Aorta (tissue), 5 donors: Measurements from ENCODE around the gene ENC1. TPM values are rescaled to one million over a fixed set of nuclear protein-coding genes. Genes with fewer than 3 reads are reported as not detected.

Experiments
- ATAC-seq: fragments of 200-7000 bp; cut with Tn5 transposase; one replicate; pipeline ENCODE4 v1.9.1; 2022; ENCODE audit warnings: moderate library complexity; ENCODE audit not compliant: low FRiP score
- DNase-seq, 2 donors: peaks; one replicate each; pipeline ENCODE4 v3.0.0-alpha.2; 2020
- H3K27ac ChIP-seq, 2 donors: one replicate each; pipeline ENCODE4 v1.5.1; 2013; ENCODE audit warnings: low read length in 2 of 2, mild to moderate bottlenecking in 2 of 2, moderate library complexity in 2 of 2, control low read depth in 1 of 2, inconsistent platforms in 1 of 2, low read depth in 1 of 2
- H3K27me3 ChIP-seq, 2 donors: one replicate each; pipeline ENCODE4 v1.6.1; 2013; ENCODE audit warnings: control low read depth in 1 of 2, low read length in 1 of 2, mild to moderate bottlenecking in 1 of 2, moderate library complexity in 1 of 2; ENCODE audit not compliant: insufficient read depth in 2 of 2, control insufficient read depth in 1 of 2
- H3K36me3 ChIP-seq, 2 donors: one replicate each; pipeline ENCODE4 v1.6.1; 2013; ENCODE audit warnings: control low read depth in 1 of 2, low read length in 1 of 2, mild to moderate bottlenecking in 1 of 2; ENCODE audit not compliant: insufficient read depth in 2 of 2, control insufficient read depth in 1 of 2
- H3K4me1 ChIP-seq, 2 donors: one replicate each; pipeline ENCODE4 v1.6.1; 2013; ENCODE audit warnings: low read length in 2 of 2, control low read depth in 1 of 2, mild to moderate bottlenecking in 1 of 2, moderate library complexity in 1 of 2; ENCODE audit not compliant: insufficient read depth in 2 of 2, control insufficient read depth in 1 of 2
- H3K4me3 ChIP-seq, 2 donors: one replicate each; pipeline ENCODE4 v1.5.1; 2013; ENCODE audit warnings: low read length in 2 of 2, control low read depth in 1 of 2, mild to moderate bottlenecking in 1 of 2
- H3K9me3 ChIP-seq: one replicate; pipeline ENCODE4 v1.6.1; 2013; ENCODE audit warnings: mild to moderate bottlenecking, low read length; ENCODE audit not compliant: control insufficient read depth
- WGBS, 2 donors: extraction: QIAGEN DNeasy Blood & Tissue Kit; methylation state at CpG; one replicate each; pipeline ENCODE4 v1.1.7; 2013; 5-methylcytosine and 5-hydroxymethylcytosine counted together
- intact Hi-C, 2 donors: fragments of 100-400 bp; cut with DNase I; formaldehyde crosslinking; loops; one replicate each; pipeline versions ENCODE4 v1.14.2 to v1.15.0; 2022
- polyA plus RNA-seq, 2 donors: library from polyadenylated mRNA; stranded (reverse); fragments of 200-250 nt; gene quantifications; one replicate each; pipeline ENCODE4 v1.2.3, GENCODE V29; 2013
- total RNA-seq, 2 donors: library from RNA; stranded (reverse); fragmentation: NEBNext Ultra II Directional; extraction: Animal tissue kit (Norgen Biotek cat#: 25700); gene quantifications; one replicate each; pipeline ENCODE4 v1.2.1, GENCODE V29; 2021
- donor health status: healthy with polysubstance abuse.
- donor health status: Bipolar disorder and iron deficiency.
- donor health status: DM: no; HTN: no; CAD: no.
- donor health status: DM: no; HTN: no; CAD: no.
- donor health status: DM: yes; HTN: yes; CAD: no.

ENC1 gene
- total and polyA plus RNA-seq, 4 donors: 2.1 to 10.6 (median 3.8) TPM

- DNase-seq (peak; percentile 73 to 84), ATAC-seq (peak; percentile 70)
- no peaks in the 10 kb centered on the region for H3K36me3 ChIP-seq
- H3K9me3 ChIP-seq: no peaks in the 10 kb centered on the region
- H3K4me1 ChIP-seq: no peaks in the 10 kb centered on the region
- H3K4me3 ChIP-seq: peak overlapping the region; percentile 30 to 54
- intact Hi-C loops: loop anchor here in 1 of 2 donors (5.0 to 10.0 kb wide), 4 partner anchors 105 to 655 kb away; no protein-coding TSS in a partner anchor
- H3K27ac ChIP-seq: no peak overlapping the region
- no peaks in the 10 kb centered on the region for H3K27me3 ChIP-seq
- 0% methylated on average over 55 to 57 of the region's 57 CpGs for WGBS, 2 donors
Observed at GRCh38 chr5:74639807-74640449, 600 bp downstream of the ENC1 start.

- Histone ChIP-seq H3K9me3 (no peaks in the 10 kb centered on the region), H3K4me1 (no peaks in the 10 kb centered on the region), H3K27ac (no peak overlapping the region), H3K27me3 (no peaks in the 10 kb centered on the region), H3K4me3 (peak overlapping the region in 1 of 2 donors; percentile 54), H3K36me3 (no peaks in the 10 kb centered on the region)
- ATAC-seq (no peak), DNase-seq (no peak)
- intact Hi-C loops: loop anchor here in 1 of 2 donors (10.0 kb wide), 1 partner anchor 104 kb away; no protein-coding TSS in a partner anchor
- WGBS, 2 donors: 13 to 14% methylated on average over 10 of the region's 10 CpGs
Observed at GRCh38 chr5:74638970-74639806, 1.3 kb downstream of the ENC1 start.

- Histone ChIP-seq H3K4me3 (no peak overlapping the region), H3K9me3 (no peaks in the 10 kb centered on the region), H3K36me3 (no peaks in the 10 kb centered on the region), H3K27ac (no peak overlapping the region), H3K4me1 (no peaks in the 10 kb centered on the region), H3K27me3 (no peaks in the 10 kb centered on the region)
- no peak for DNase-seq
- intact Hi-C loops: loop anchor here in 1 of 2 donors (10.0 kb wide), 1 partner anchor 104 kb away; no protein-coding TSS in a partner anchor
- no peak for ATAC-seq
- 88 to 97% methylated on average over 1 of the region's 1 CpG for WGBS, 2 donors
Observed at GRCh38 chr5:74638544-74638969, 2.0 kb downstream of the ENC1 start.

- no peaks in the 10 kb centered on the region for H3K27me3 ChIP-seq
- ATAC-seq (no peak), DNase-seq (no peak)
- H3K9me3 ChIP-seq: no peaks in the 10 kb centered on the region
- no peaks in the 10 kb centered on the region for H3K4me1 ChIP-seq
- H3K4me3 ChIP-seq: no peak overlapping the region
- 90 to 95% methylated on average over 4 of the region's 4 CpGs for WGBS, 2 donors
- intact Hi-C loops: loop anchor here in 1 of 2 donors (10.0 kb wide), 1 partner anchor 102 kb away; no protein-coding TSS in a partner anchor
- no peaks in the 10 kb centered on the region for H3K36me3 ChIP-seq
- no peak overlapping the region for H3K27ac ChIP-seq
Observed at GRCh38 chr5:74636552-74636951, 4.0 kb downstream of the ENC1 start.

GRCh38 chr5:74636149-74636548, 4.4 kb downstream of the ENC1 start:
- 91 to 97% methylated on average over 12 of the region's 12 CpGs for WGBS, 2 donors
- H3K9me3 ChIP-seq: no peaks in the 10 kb centered on the region
- no peaks in the 10 kb centered on the region for H3K4me1 ChIP-seq
- no peak overlapping the region for H3K4me3 ChIP-seq
- H3K27me3 ChIP-seq: no peaks in the 10 kb centered on the region
- no peaks in the 10 kb centered on the region for H3K36me3 ChIP-seq
- DNase-seq (no peak), ATAC-seq (no peak)
- no peak overlapping the region for H3K27ac ChIP-seq
- intact Hi-C loops: loop anchor here in 1 of 2 donors (10.0 kb wide), 1 partner anchor 101 kb away; no protein-coding TSS in a partner anchor

- 95 to 96% methylated on average over 16 of the region's 16 CpGs for WGBS, 2 donors
- no peak overlapping the region for H3K4me3 ChIP-seq
- no peaks in the 10 kb centered on the region for H3K36me3 ChIP-seq
- no peak for DNase-seq
- H3K4me1 ChIP-seq: no peaks in the 10 kb centered on the region
- H3K27me3 ChIP-seq: no peaks in the 10 kb centered on the region
- H3K9me3 ChIP-seq: no peaks in the 10 kb centered on the region
- no peak for ATAC-seq
- intact Hi-C loops: loop anchor here in 1 of 2 donors (10.0 kb wide), 1 partner anchor 100 kb away; no protein-coding TSS in a partner anchor
- no peak overlapping the region for H3K27ac ChIP-seq
Observed at GRCh38 chr5:74634611-74635286, 5.8 kb downstream of the ENC1 start.

GRCh38 chr5:74633695-74634094, 6.8 kb downstream of the ENC1 start:
- H3K4me1 ChIP-seq: no peaks in the 10 kb centered on the region
- no peaks in the 10 kb centered on the region for H3K36me3 ChIP-seq
- 84 to 91% methylated on average over 9 of the region's 9 CpGs for WGBS, 2 donors
- H3K4me3 ChIP-seq: no peak overlapping the region
- H3K27me3 ChIP-seq: no peaks in the 10 kb centered on the region
- no peak overlapping the region for H3K27ac ChIP-seq
- H3K9me3 ChIP-seq: no peaks in the 10 kb centered on the region
- ATAC-seq (no peak), DNase-seq (no peak)
- intact Hi-C loops: loop anchor here in 1 of 2 donors (10.0 kb wide), 1 partner anchor 99 kb away; no protein-coding TSS in a partner anchor

GRCh38 chr5:74632947-74633356, 7.6 kb downstream of the ENC1 start:
- Histone ChIP-seq H3K36me3 (no peaks in the 10 kb centered on the region), H3K27ac (no peak overlapping the region), H3K27me3 (no peaks in the 10 kb centered on the region), H3K4me1 (no peaks in the 10 kb centered on the region), H3K4me3 (no peak overlapping the region), H3K9me3 (no peaks in the 10 kb centered on the region)
- DNase-seq: no peak
- intact Hi-C loops: loop anchor here in 1 of 2 donors (10.0 kb wide), 1 partner anchor 98 kb away; no protein-coding TSS in a partner anchor
- no peak for ATAC-seq
- WGBS, 2 donors: 89 to 92% methylated on average over 4 of the region's 4 CpGs
